Adipose tissue (tissue), 3 donors: Measurements from ENCODE around the gene SDC3. TPM values are rescaled to one million over a fixed set of nuclear protein-coding genes. Genes with fewer than 3 reads are reported as not detected.

Experiments used
- H3K27ac ChIP-seq: one replicate; pipeline ENCODE4 v1.5.1; 2013; ENCODE audit warnings: low read depth, low read length
- WGBS, 3 donors: extraction: QIAGEN DNeasy Blood & Tissue Kit; methylation state at CpG; one replicate each; pipeline ENCODE4 v1.1.7; 2013; 5-methylcytosine and 5-hydroxymethylcytosine counted together
- polyA plus RNA-seq, 3 donors: library from polyadenylated mRNA; stranded (reverse); fragments of 200-250 nt; gene quantifications; one replicate each; pipeline ENCODE4 v1.2.3, GENCODE V29; 2013
- donor health status: healthy with polysubstance abuse.
- donor health status: Bipolar disorder and iron deficiency.
- donor health status: healthy.

Gene SDC3
- polyA plus RNA-seq, 3 donors, result 5.7 to 29.0 (median 19.8) TPM

DNA sequence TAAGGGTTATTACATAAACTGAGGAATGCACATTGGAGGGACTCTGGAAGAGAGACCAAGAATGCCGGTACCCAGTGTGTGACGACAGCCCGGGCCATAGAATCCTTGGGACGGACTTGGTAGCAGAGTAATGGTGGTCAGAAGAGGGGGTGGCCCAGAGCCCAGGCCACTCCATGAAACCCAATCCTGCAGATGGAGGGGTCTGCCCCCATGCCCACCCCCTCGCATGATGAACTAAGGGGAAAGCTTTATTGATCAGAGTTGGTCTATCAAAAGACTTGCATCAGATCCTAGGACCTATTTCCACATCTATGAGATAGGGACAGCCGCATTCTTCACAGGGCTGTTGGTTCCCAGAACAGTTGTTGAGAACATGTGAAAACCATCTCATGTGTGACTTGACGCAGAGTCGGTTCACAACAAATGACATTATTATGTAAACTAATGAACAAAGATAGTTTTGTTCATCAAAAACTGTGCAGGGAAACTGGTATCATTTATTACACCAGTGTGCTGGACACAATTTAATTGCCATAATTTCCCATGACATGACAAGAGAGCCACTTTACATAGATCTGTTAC is 21.5 kb upstream of the SDC3 start:
- no peak overlapping the region for H3K27ac ChIP-seq
- 59 to 80% (median 76%) methylated on average over 8 of the region's 8 CpGs for WGBS, 3 donors

DNA sequence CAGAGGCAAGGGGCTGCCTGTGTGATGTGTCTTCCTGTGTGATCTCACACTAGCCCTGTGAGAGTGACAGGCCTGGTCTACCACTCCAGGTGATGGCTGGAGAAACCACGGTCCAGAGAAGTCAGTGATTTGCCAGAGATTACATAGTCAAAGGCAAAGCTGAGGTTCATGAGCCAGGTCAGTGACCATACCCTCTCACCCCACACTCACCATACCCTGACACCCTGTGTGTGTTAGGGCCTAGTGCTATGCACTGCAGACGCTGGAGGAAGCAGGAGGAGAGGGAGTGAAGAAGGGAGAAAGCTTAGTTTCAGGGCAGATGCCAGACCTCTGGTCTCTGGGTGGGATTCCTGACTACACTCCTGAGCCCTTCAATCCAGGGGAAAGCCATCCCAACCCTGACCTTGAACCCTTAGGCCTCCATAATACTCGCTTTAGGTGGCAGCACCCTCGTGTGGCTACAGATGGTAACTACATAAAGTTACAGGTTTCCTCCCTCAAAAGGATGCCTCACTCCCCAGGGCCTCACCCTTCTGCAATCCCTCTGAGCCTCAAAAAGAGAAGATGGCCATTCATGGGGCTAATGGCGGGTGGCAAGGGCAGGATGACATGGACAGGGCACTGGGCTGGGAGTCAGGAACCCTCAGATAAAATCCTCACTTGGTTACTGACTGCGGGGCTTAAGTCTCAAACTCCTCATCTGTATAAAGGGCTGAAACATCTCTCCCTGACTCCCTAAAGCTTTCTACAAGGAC is 20.8 kb upstream of the SDC3 start:
- H3K27ac ChIP-seq, result no peak overlapping the region
- WGBS, 3 donors, result 45 to 53% (median 53%) methylated on average over 6 of the region's 6 CpGs

DNA sequence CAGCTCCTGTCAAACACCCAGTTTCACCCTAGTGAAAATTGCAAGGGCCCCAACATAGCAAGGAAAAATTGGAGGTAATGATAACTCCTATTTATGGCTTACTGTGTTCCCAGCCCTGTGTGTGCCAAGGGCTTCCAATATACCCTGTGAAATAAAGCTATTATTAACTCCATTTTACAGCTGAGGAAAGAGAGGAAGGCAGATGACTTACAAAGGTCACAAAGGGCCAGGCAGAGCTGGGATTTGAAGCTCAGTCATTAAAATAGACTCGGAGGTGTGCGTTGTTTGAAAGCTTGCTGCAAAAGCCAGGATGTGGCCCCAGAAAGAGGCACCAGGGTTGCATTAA is 20.2 kb upstream of the SDC3 start:
- H3K27ac ChIP-seq, result no peak overlapping the region
- WGBS, 3 donors, result 79 to 92% (median 83%) methylated on average over 2 of the region's 2 CpGs

DNA sequence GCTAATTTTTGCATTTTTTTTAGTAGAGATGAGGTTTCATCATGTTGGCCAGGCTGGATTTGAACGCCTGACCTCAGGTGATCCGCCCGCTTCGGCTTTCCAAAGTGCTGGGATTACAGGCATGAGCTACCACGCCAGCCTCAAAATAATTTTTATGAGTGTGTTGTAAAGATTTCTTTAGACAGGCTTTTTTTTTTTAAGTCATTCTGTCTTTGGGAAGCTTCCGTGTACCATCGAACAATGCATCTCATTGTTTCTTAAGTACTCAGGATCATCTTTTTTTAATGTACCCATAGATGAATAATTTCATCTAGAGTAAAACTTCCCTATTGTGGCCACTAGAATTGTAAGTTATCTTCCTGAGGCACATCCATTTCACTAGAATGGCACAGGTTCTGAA is 19.6 kb upstream of the SDC3 start:
- 84 to 92% (median 91%) methylated on average over 7 of the region's 7 CpGs for WGBS, 3 donors
- H3K27ac ChIP-seq, result no peak overlapping the region

DNA sequence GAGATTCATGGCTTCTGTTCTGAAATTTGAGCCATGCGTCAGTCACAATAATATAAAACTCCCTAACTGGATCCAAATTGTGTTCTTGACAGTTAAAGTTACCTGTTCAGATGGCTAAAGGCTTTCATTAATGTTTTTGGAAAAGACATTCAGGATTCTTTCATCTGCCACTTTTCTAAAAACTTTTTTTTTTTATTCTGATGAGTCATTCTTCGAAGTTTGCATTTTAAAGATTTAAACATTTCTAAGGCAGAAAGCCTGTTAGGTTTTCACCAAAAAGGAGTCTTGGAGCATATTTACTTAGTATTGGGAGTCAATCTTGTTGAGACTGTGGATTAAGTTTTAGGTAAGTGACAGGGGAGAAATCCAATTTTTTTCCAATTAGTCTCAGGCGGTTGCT is 18.9 kb upstream of the SDC3 start:
- no peak overlapping the region for H3K27ac ChIP-seq
- WGBS, 3 donors, result 77 to 90% (median 86%) methylated on average over 3 of the region's 3 CpGs

- no peak overlapping the region for H3K27ac ChIP-seq
- WGBS, 3 donors, result 87 to 100% (median 95%) methylated on average over 1 of the region's 1 CpG
Observed at GRCh38 chr1:30923597-30923996, 15.0 kb upstream of the SDC3 start.

DNA sequence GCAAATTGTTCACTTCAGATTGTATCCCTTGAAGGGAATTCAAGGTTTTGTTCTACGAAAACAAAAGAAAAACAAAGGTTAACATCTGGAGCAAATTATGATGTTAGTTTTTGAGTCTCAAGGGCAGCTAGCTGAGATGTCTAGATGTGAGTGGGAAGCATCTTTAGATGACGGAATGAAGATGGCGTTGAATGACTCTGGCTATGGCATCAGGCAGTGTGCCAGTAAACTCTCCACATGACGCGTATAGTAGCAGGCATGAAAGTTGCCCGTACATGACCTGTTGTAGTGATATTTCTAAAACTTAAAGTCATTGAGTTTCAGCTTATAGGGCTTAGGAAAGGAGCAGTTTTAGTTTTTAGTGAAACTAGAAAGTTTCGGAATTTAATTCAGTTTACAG is 12.3 kb upstream of the SDC3 start:
- WGBS, 3 donors, result 80 to 83% (median 82%) methylated on average over 7 of the region's 7 CpGs
- no peak overlapping the region for H3K27ac ChIP-seq

DNA sequence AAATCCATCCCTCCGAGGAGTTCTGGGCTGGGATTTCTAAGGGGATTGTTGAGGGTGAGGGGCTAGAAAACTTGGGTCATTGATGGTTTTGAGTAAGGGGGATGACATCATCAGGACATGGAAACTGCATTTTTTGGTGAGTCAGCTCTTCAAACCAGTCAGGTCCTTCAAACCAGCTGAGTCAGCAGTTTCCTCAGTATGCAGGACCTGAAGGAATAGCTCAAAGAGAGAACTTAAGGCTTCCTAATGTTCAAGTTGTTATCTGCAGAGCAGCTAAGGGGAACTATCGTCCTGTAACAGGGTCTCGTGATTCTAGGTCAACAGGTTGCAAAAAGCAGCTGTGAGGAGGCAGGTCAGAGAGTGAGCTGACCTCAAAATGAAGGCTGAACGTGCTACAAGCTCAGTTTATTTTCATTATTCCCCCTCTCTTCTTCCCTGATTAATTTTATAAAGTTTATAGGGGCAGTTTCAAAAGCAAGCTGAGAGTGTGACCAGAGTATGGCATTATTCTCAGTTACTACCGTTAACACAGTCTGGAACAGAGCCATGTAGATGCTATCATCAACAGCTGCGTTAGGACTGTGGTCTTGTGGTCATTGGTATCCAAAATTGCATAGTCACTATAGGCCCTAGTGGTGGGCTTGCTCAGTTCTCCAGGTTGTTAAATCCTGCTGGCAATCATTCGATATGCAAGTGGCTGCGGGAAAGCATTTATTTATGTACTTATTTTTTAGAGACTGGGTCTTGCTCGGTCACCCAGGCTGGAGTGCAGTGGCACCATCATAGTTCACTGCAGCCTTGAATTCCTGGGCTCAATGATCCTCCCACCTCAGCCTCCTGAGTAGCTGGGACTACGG is 10.7 kb upstream of the SDC3 start:
- no peak overlapping the region for H3K27ac ChIP-seq
- WGBS, 3 donors, result 50 to 66% (median 60%) methylated on average over 10 of the region's 10 CpGs

DNA sequence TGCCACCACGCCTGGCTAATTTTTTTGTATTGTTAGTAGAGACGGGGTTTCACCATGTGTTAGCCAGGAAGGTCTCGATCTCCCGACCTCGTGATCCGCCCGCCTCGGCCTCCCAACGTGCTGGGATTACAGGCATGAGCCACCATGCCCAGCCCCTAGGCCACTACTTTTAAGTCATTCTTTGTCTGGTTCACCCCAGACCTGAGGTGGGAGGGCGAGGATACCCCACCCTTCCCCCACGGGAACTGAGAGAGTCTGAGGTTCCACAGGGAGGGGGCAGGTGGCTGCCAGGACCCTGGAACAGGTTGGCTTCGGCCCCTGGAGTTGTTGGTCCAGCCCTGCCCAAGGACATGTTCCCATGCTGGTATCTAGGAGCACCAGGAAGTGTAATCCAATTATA is 7.7 kb upstream of the SDC3 start:
- H3K27ac ChIP-seq, result no peak overlapping the region
- 87 to 91% (median 88%) methylated on average over 12 of the region's 12 CpGs for WGBS, 3 donors

GRCh38 chr1:30915491-30916230 is 7.1 kb upstream of the SDC3 start:
- WGBS, 3 donors, result 86 to 93% (median 90%) methylated on average over 13 of the region's 13 CpGs
- no peak overlapping the region for H3K27ac ChIP-seq

- WGBS, 3 donors, result 72 to 88% (median 79%) methylated on average over 4 of the region's 4 CpGs
- no peak overlapping the region for H3K27ac ChIP-seq
Observed at GRCh38 chr1:30914931-30915330, 6.4 kb upstream of the SDC3 start.

DNA sequence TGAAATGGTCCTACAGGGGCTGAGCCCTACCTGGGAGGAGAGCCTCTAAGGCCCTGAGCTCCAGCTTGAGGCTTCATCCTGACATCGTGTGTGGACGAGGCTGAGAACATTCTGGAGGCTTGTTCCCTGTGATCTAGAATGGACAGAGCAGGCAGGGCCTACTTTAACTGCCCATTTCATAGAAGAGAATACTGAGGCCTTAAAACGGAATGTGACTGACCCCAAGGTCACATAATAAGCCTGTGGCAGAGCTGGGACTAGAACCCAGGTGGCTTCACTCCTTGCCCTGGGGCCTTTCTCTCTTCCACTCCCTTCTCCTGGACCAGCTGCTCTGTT is 6.0 kb upstream of the SDC3 start:
- 81 to 92% (median 84%) methylated on average over 3 of the region's 3 CpGs for whole genome bisulfite sequencing, 3 donors
- H3K27ac ChIP-seq, result no peak overlapping the region

DNA sequence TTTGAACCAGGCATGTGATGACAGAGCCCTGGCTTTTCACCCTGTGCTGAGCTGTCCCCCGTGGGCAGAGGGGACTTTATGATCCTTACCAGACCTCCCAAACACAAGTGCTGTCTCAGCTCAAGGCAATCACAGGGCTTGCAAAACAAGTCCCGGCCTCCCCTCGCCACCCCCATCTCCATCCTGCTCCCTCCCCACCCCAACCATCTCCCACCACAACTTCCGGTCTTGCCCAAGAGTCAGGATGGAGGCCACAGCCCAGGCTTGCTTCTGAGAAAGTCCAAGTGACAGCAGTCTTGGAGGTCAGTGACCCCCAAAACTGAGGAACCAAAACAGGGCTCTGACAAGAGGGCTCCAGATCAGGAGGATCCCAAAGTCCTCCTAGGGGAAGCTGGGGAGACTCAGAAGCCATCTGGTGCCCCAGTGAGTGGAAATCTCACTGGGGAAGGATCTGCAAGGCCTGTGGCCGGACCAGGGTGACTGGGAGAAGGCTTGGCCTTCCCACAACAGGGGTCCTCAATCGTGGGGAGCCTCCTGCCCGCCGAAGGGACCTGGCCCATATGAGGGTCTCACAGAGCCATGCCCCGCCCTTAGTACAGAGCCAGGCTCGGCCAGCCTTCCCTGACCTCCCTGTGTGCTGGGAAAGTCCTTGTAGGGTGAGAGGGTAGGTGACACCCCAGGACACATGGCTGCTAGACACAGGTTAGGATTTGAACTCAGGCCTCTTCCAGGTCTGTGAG is 4.5 kb upstream of the SDC3 start:
- H3K27ac ChIP-seq, result no peak overlapping the region
- WGBS, 3 donors, result 66 to 81% (median 68%) methylated on average over 10 of the region's 10 CpGs

DNA sequence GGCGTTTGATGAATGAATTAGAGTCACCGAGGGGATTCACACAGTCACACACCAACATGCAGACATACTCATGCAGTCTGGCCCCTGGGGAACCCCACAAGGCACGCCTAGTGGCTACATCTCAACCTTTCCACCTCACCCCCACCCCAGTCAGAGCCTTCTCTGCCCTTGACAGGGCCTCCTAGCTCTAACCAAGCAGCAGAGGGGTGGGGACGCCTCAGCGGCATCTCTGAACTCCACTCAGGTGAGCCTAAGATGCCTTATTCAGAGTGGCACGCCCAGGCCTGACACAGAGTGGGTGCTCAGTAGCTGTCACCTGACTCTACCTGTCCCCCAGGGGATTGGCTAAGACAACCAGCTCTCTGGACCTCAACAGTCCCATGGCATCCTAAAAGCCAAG is 3.7 kb upstream of the SDC3 start:
- 74 to 89% (median 83%) methylated on average over 6 of the region's 6 CpGs for WGBS, 3 donors
- H3K27ac ChIP-seq, result no peak overlapping the region

- no peak overlapping the region for H3K27ac ChIP-seq
- 40 to 44% (median 41%) methylated on average over 8 to 9 of the region's 9 CpGs for whole genome bisulfite sequencing, 3 donors
Observed at GRCh38 chr1:30911059-30911954, 2.7 kb upstream of the SDC3 start.

DNA sequence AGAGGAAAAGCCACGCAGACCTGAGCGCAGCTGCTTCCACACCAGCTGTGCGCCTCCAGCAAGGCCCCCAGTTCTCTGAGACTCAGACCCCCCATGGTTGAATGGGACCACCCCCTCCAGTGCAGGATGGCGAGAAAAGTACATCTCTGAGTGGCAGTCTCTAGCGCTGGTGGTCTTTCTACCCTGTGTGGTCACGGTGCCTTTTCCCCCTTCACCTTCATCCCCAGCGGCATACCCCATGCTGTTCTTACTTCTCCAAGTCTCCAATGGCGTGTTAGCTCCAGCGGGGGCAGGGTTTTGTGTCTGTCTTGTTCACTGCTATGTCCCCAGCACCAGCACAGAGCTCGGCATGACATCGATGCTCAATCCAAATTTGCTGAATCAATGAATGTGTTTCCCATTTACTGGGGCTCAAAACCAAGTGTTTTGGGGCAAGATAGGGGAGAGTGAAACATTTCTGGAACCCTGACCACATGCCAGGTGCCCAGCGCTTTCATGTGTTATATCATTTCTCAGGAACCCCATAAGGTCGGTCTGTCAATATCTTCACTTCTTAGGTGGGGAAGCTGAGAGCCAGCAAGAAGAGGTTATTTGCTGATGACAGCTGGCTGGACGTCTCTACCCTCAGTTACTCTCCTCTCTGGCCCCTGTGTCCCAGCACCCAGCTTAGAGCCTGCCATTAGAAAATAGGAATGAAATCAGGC is 959 bp upstream of the SDC3 start:
- 60 to 74% (median 66%) methylated on average over 14 of the region's 14 CpGs for WGBS, 3 donors
- H3K27ac ChIP-seq, result no peak overlapping the region

DNA sequence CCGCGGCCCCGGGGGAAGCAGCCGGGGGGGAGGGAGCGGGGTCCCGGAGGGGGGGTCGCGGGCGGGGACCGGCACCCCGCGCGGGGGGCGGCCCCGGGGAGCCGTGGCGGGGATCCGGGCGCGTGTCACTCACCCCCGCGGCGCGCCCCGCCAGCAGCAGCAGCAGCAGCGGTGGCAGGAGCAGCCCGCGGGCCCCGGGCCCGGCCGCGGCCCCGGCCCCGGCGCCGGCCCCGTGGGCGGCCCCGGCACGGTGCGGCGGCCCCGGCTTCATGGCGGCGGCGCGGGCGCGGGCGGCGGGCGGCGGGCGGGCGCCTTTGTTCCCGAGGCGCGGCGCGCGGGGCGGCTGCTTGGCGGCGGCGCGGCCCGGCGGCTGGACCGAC is 252 bp downstream of the SDC3 start:
- no peak overlapping the region for H3K27ac ChIP-seq
- 0 to 2% (median 0%) methylated on average over 15 to 66 of the region's 69 CpGs for WGBS, 3 donors
